ENCODE results near the gene CELA3A.
"Not testable (repeated sequence)": the region's sequence is repeated elsewhere in the genome, so short reads cannot be mapped to it uniquely, and the experiment has no call there.

GRCh38 chr1:21973948-21974347, 27.5 kb upstream of the CELA3A start:
- TF ChIP-seq, protein P1, sequence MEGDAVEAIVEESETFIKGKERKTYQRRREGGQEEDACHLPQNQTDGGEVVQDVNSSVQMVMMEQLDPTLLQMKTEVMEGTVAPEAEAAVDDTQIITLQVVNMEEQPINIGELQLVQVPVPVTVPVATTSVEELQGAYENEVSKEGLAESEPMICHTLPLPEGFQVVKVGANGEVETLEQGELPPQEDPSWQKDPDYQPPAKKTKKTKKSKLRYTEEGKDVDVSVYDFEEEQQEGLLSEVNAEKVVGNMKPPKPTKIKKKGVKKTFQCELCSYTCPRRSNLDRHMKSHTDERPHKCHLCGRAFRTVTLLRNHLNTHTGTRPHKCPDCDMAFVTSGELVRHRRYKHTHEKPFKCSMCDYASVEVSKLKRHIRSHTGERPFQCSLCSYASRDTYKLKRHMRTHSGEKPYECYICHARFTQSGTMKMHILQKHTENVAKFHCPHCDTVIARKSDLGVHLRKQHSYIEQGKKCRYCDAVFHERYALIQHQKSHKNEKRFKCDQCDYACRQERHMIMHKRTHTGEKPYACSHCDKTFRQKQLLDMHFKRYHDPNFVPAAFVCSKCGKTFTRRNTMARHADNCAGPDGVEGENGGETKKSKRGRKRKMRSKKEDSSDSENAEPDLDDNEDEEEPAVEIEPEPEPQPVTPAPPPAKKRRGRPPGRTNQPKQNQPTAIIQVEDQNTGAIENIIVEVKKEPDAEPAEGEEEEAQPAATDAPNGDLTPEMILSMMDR (IDR thresholded peaks at IDR 0.05; ENCODE audit: low read depth, low read length), result not testable (repeated sequence)
- not testable (repeated sequence) for TF ChIP-seq EZH2phosphoT487 (IDR thresholded peaks at IDR 0.05; ENCODE audit: low read depth)

Measured in OCI-LY3 (cell line).